IMR-90 (cell line): Measurements from ENCODE around the gene FLT3. TPM values are rescaled to one million over a fixed set of nuclear protein-coding genes. Genes with fewer than 3 reads are reported as not detected.

Experiments
- ATAC-seq: fragments of 200-7000 bp; cut with Tn5 transposase; 2 replicates; pipeline ENCODE4 v1.9.1; 2020; ENCODE audit warnings: low read depth, mild to moderate bottlenecking, moderate library complexity
- BruUV-seq: library from RNA; stranded (reverse); fragments of 400-500 nt; replicated peaks from 2 replicates; lab custom pipeline; 2021; lab: Mats Ljungman, UMichigan
- CTCF ChIA-PET: fragments of 300-600 bp; formaldehyde crosslinking; extraction: SDS; loops from one replicate; lab custom pipeline; 2021; ENCODE audit warnings: antibody characterized with exemption; lab: Yijun Ruan, JAX
- POLR2A ChIA-PET: fragments of 300-600 bp; sonication (Branson Sonifier 250); formaldehyde crosslinking; loops from one replicate; lab custom pipeline; 2022; ENCODE audit warnings: antibody characterized with exemption; ENCODE audit not compliant: unreplicated experiment; lab: Charles Lee
- DNase-seq: peaks from one replicate; pipeline ENCODE4 v3.0.0; 2013
- H2AFZ ChIP-seq: replicated peaks from 2 replicates; pipeline ENCODE3; 2013; ENCODE audit warnings: low read length, mild to moderate bottlenecking; ENCODE audit not compliant: poor library complexity
- H2AK5ac ChIP-seq: 2 replicates; pipeline ENCODE4 v1.6.1; 2013; ENCODE audit warnings: low read depth, low read length, inconsistent platforms
- H2AK9ac ChIP-seq: replicated peaks from 2 replicates; pipeline ENCODE3; 2013; ENCODE audit warnings: mild to moderate bottlenecking, low read depth, low read length, moderate library complexity; ENCODE audit not compliant: poor library complexity
- H2BK120ac ChIP-seq: 2 replicates; pipeline ENCODE4 v1.6.1; 2013; ENCODE audit warnings: low read depth, low read length, inconsistent platforms
- H2BK15ac ChIP-seq: 3 replicates; pipeline ENCODE4 v1.6.1; 2013; ENCODE audit warnings: low read depth, low read length, inconsistent platforms
- H2BK20ac ChIP-seq: 2 replicates; pipeline ENCODE4 v1.6.1; 2013; ENCODE audit warnings: low read depth, mild to moderate bottlenecking, inconsistent platforms, low read length, moderate library complexity
- H2BK5ac ChIP-seq: 2 replicates; pipeline ENCODE4 v1.6.1; 2013; ENCODE audit warnings: mild to moderate bottlenecking, low read depth, low read length, inconsistent platforms; ENCODE audit not compliant: poor library complexity, severe bottlenecking
- H3K14ac ChIP-seq: replicated peaks from 2 replicates; pipeline ENCODE4 v1.6.1; 2013; ENCODE audit warnings: low read depth, low read length, inconsistent platforms
- H3K18ac ChIP-seq: 2 replicates; pipeline ENCODE4 v1.6.1; 2013; ENCODE audit warnings: low read depth, low read length, control low read depth
- H3K23ac ChIP-seq: 2 replicates; pipeline ENCODE4 v1.6.1; 2013; ENCODE audit warnings: low read depth, low read length, inconsistent platforms
- H3K27ac ChIP-seq: 2 replicates; pipeline ENCODE4 v1.5.1; 2013; ENCODE audit warnings: mild to moderate bottlenecking, control low read depth, low read length; ENCODE audit not compliant: insufficient read depth
- H3K27me3 ChIP-seq: 2 replicates; pipeline ENCODE4 v1.6.1; 2013; ENCODE audit warnings: low read length; ENCODE audit not compliant: control insufficient read depth, insufficient read depth
- H3K36me3 ChIP-seq: 2 replicates; pipeline ENCODE4 v1.6.1; 2013; ENCODE audit warnings: low read length, mixed read lengths; ENCODE audit not compliant: control insufficient read depth, insufficient read depth
- H3K4ac ChIP-seq: 2 replicates; pipeline ENCODE4 v1.6.1; 2013; ENCODE audit warnings: low read depth, low read length, inconsistent platforms
- H3K4me1 ChIP-seq: 2 replicates; pipeline ENCODE4 v1.6.1; 2013; ENCODE audit warnings: low read length, mixed read lengths; ENCODE audit not compliant: control insufficient read depth, insufficient read depth
- H3K4me2 ChIP-seq: 2 replicates; pipeline ENCODE4 v1.6.1; 2013; ENCODE audit warnings: low read depth, mild to moderate bottlenecking, control low read depth, low read length, moderate library complexity
- H3K4me3 ChIP-seq: 2 replicates; pipeline ENCODE4 v1.5.1; 2013; ENCODE audit warnings: low read depth, mild to moderate bottlenecking, control low read depth, low read length, moderate library complexity; ENCODE audit not compliant: insufficient read depth
- H3K56ac ChIP-seq: 2 replicates; pipeline ENCODE4 v1.6.1; 2013; ENCODE audit warnings: low read length, inconsistent platforms; ENCODE audit not compliant: insufficient read depth; ENCODE audit errors: extremely low read depth
- H3K79me1 ChIP-seq, 2 experiments: 2 replicates each; pipeline ENCODE4 v1.6.1; 2013; ENCODE audit warnings: low read length in 2 of 2, inconsistent platforms in 1 of 2, low read depth in 1 of 2
- H3K9ac ChIP-seq: 2 replicates; pipeline ENCODE4 v1.6.1; 2013; ENCODE audit warnings: low read depth, low read length, control low read depth
- H3K9me1 ChIP-seq: 2 replicates; pipeline ENCODE4 v1.6.1; 2013; ENCODE audit warnings: low read length, inconsistent platforms; ENCODE audit not compliant: insufficient read depth
- H3K9me3 ChIP-seq: 2 replicates; pipeline ENCODE4 v1.6.1; 2013; ENCODE audit warnings: low read length; ENCODE audit not compliant: control insufficient read depth, insufficient read depth
- H4K20me1 ChIP-seq: 2 replicates; pipeline ENCODE4 v1.6.1; 2013; ENCODE audit warnings: low read length, inconsistent platforms; ENCODE audit not compliant: insufficient read depth
- H4K5ac ChIP-seq: 2 replicates; pipeline ENCODE4 v1.6.1; 2013; ENCODE audit warnings: mild to moderate bottlenecking, low read depth, low read length, control low read depth
- H4K8ac ChIP-seq, 2 experiments: 2 replicates each; pipeline ENCODE4 v1.6.1; 2013; ENCODE audit warnings: low read depth in 2 of 2, low read length in 2 of 2, control low read depth in 1 of 2, inconsistent platforms in 1 of 2
- H4K91ac ChIP-seq: 2 replicates; pipeline ENCODE4 v1.6.1; 2013; ENCODE audit warnings: low read depth, low read length, inconsistent platforms; ENCODE audit not compliant: insufficient read depth
- MAFK ChIP-seq: IDR thresholded peaks from 2 replicates; pipeline ENCODE4 v1.6.1; 2012; ENCODE audit warnings: low read depth, low read length, improper control_type of control experiment
- MXI1 ChIP-seq: IDR thresholded peaks from 2 replicates; pipeline ENCODE4 v1.6.1; 2012; ENCODE audit warnings: low read depth, mild to moderate bottlenecking, low read length, moderate library complexity, borderline replicate concordance
- POLR2A ChIP-seq: IDR thresholded peaks from 2 replicates; pipeline ENCODE4 v1.6.1; 2012; ENCODE audit warnings: mild to moderate bottlenecking, low read depth, low read length
- RAD21 ChIP-seq: IDR thresholded peaks from 2 replicates; pipeline ENCODE4 v1.6.1; 2012; ENCODE audit warnings: low read length, improper control_type of control experiment
- RFX5 ChIP-seq: IDR thresholded peaks from 2 replicates; pipeline ENCODE4 v1.8.0; 2012; ENCODE audit warnings: low read depth, mild to moderate bottlenecking, low read length, moderate library complexity
- WGBS, 2 experiments: methylation state at CpG; one replicate each; pipeline versions ENCODE4 v1.1.5 to v1.1.7; 2013; ENCODE audit warnings: missing lambda C conversion rate in 2 of 2; ENCODE audit not compliant: insufficient read length in 1 of 2; ENCODE audit errors: extremely low coverage in 2 of 2; 5-methylcytosine and 5-hydroxymethylcytosine counted together
- dilution Hi-C: fragments of 300-500 bp; cut with HindIII; formaldehyde crosslinking; loops from one replicate; pipeline ENCODE4 v1.14.3; 2018; ENCODE audit warnings: low sequenced_read_pairs; ENCODE audit not compliant: unreplicated experiment
- in situ Hi-C: fragments of 300-500 bp; cut with MboI; formaldehyde crosslinking; loops from 3 replicates; pipeline ENCODE4 v1.14.3; 2019; ENCODE audit warnings: low sequenced_read_pairs, inconsistent platforms, mixed read lengths
- intact Hi-C: fragments of 100-400 bp; cut with micrococcal nuclease; formaldehyde crosslinking; loops from 2 replicates; pipeline ENCODE4 v1.10.0; 2022
- polyA plus RNA-seq, 3 experiments: library from polyadenylated mRNA; depleted of rRNA; stranded (reverse); fragments of >200 nt; gene quantifications; 2 replicates each; pipeline ENCODE4 v1.2.3, GENCODE V29; 2012; ENCODE audit warnings: low replicate concordance in 1 of 3
- total RNA-seq: library from RNA; depleted of rRNA; stranded (reverse); fragments of >200 nt; gene quantifications from 2 replicates; pipeline ENCODE4 v1.2.3, GENCODE V29; 2012

FLT3 gene
- total and polyA plus RNA-seq, 2 of the 4 experiments (the other 2 are of a cell fraction) = not detected

- DNase-seq = no peak
- H4K20me1 ChIP-seq = no peaks in the 10 kb centered on the region
- no peak for TF ChIP-seq MAFK
- TF ChIP-seq POLR2A = no peak
- TF ChIP-seq RFX5 = no peak
- TF ChIP-seq RAD21 = no peak
- no peak for TF ChIP-seq MXI1
- dilution Hi-C loops (no loop called here), intact Hi-C loops (no loop called here), in situ Hi-C loops (no loop called here)
- ChIA-PET CTCF (no interaction called here), POLR2A (no interaction called here)
- no peak overlapping the region for H2BK15ac ChIP-seq
- H3K4me2 ChIP-seq = no peak overlapping the region
- no TSS peak for BruUV-seq
- H2BK20ac ChIP-seq = no peak overlapping the region
- no peak overlapping the region for H3K56ac ChIP-seq
- peaks cover 4% of the 10 kb centered on the region; the same call in 1 of the 2 replicates for H3K9me1 ChIP-seq
- no peaks in the 10 kb centered on the region for H3K36me3 ChIP-seq
- no peak overlapping the region for H4K8ac ChIP-seq
- no peak overlapping the region for H3K9ac ChIP-seq
- 80% methylated on average over 1 of the region's 11 CpGs; no CpG with 5 or more reads in 1 of the 2 experiments for WGBS, 2 experiments
- no peaks in the 10 kb centered on the region for H3K9me3 ChIP-seq
- peaks cover under 1 to 6% of the 10 kb centered on the region in 2 experiments; a peak in 1 of 4 replicates for H3K79me1 ChIP-seq
- H3K27me3 ChIP-seq = no peaks in the 10 kb centered on the region
- H2AK9ac ChIP-seq = no peak overlapping the region
- no peak overlapping the region for H3K14ac ChIP-seq
- ATAC-seq = no peak
- H3K27ac ChIP-seq = no peak overlapping the region
- no peak overlapping the region for H2BK120ac ChIP-seq
- no peak overlapping the region for H4K5ac ChIP-seq
- no peak overlapping the region for H2AK5ac ChIP-seq
- H3K18ac ChIP-seq = no peak overlapping the region
- H2BK5ac ChIP-seq = no peak overlapping the region
- no peak overlapping the region for H3K4ac ChIP-seq
- no peak overlapping the region for H3K23ac ChIP-seq
- no peak overlapping the region for H4K91ac ChIP-seq
- no peak overlapping the region for H3K4me3 ChIP-seq
- peaks cover 2% of the 10 kb centered on the region; the same call in 1 of the 2 replicates for H3K4me1 ChIP-seq
- no peak overlapping the region for H2AFZ ChIP-seq
These were observed 31.3 kb upstream of the FLT3 start for GRCh38 chr13:28131646-28132045.
